HFFc6 (cell line): ENCODE results near the gene ABCC2. TPM values are rescaled to one million over a fixed set of nuclear protein-coding genes. Genes with fewer than 3 reads are reported as not detected.
A peak's percentile ranks its signal among the peaks of the same experiment; 100 is the strongest.

Experiments used
- DNase-seq: peaks from one replicate; pipeline ENCODE4 v3.0.0-alpha.2; 2018
- H3K27ac Mint-ChIP-seq: 2 replicates; pipeline ENCODE4 v1.8.0; 2020; ENCODE audit warnings: mild to moderate bottlenecking, mixed read lengths
- H3K27me3 Mint-ChIP-seq: 2 replicates; pipeline ENCODE4 v1.8.0; 2021; ENCODE audit warnings: mild to moderate bottlenecking, moderate library complexity, mixed read lengths; ENCODE audit not compliant: insufficient read depth
- H3K36me3 Mint-ChIP-seq: 2 replicates; pipeline ENCODE4 v1.8.0; 2021; ENCODE audit warnings: low read depth, mixed read lengths
- H3K4me1 Mint-ChIP-seq: 2 replicates; pipeline ENCODE4 v1.8.0; 2020; ENCODE audit warnings: low read depth, mixed read lengths
- H3K4me3 Mint-ChIP-seq: 2 replicates; pipeline ENCODE4 v1.8.0; 2020; ENCODE audit warnings: mild to moderate bottlenecking, moderate library complexity, mixed read lengths
- H3K9me3 Mint-ChIP-seq: 2 replicates; pipeline ENCODE4 v1.8.0; 2020; ENCODE audit warnings: mild to moderate bottlenecking, mixed read lengths
- CTCF ChIP-seq: fragments of 200-600 bp; sonication (generic); IDR thresholded peaks from 2 replicates; pipeline ENCODE4 v1.5.0; 2021; ENCODE audit warnings: antibody characterized with exemption, mild to moderate bottlenecking
- total RNA-seq, 6 experiments: library from RNA; stranded (reverse); fragmentation: NEBNext Ultra II Directional; extraction: Animal tissue kit (Norgen Biotek cat#: 25700); gene quantifications; 2 replicates in 1 of 6; 3 replicates in 5 of 6; pipeline ENCODE4 v1.2.3, GENCODE V29; 2021

The ABCC2 gene
- total RNA-seq, 6 experiments from 2014 or later: 0.43 to 1.7 (median 1.1) TPM

- Mint-ChIP-seq H3K4me3 (peak overlapping the region; percentile 2), H3K9me3 (no peaks in the 10 kb centered on the region), H3K4me1 (peaks cover 83% of the 10 kb centered on the region), H3K27me3 (no peaks in the 10 kb centered on the region), H3K36me3 (no peaks in the 10 kb centered on the region; the same call in 1 of the 2 replicates), H3K27ac (peak overlapping the region; percentile 89)
- DNase-seq: peak; percentile 86
- TF ChIP-seq CTCF: no peak
These were observed 1.7 kb downstream of the ABCC2 start for GRCh38 chr10:99784016-99784726.

GRCh38 chr10:99784727-99785441 is 2.4 kb downstream of the ABCC2 start:
- Mint-ChIP-seq H3K36me3 (no peaks in the 10 kb centered on the region; the same call in 1 of the 2 replicates), H3K4me3 (peak overlapping the region; percentile 47; the same call in 1 of the 2 replicates), H3K27ac (peak overlapping the region; percentile 89), H3K4me1 (peaks cover 79% of the 10 kb centered on the region), H3K9me3 (no peaks in the 10 kb centered on the region), H3K27me3 (no peaks in the 10 kb centered on the region)
- DNase-seq: no peak
- TF ChIP-seq CTCF: no peak

- TF ChIP-seq CTCF: no peak
- Mint-ChIP-seq H3K27ac (peak overlapping the region; percentile 89), H3K27me3 (no peaks in the 10 kb centered on the region), H3K4me1 (peaks cover 71% of the 10 kb centered on the region), H3K4me3 (peak overlapping the region; percentile 47; the same call in 1 of the 2 replicates), H3K36me3 (no peaks in the 10 kb centered on the region; the same call in 1 of the 2 replicates), H3K9me3 (no peaks in the 10 kb centered on the region)
- DNase-seq: no peak
These were observed 3.2 kb downstream of the ABCC2 start for GRCh38 chr10:99785646-99786045.

GRCh38 chr10:99787311-99787710 is 4.9 kb downstream of the ABCC2 start:
- Mint-ChIP-seq H3K4me1 (peaks cover 55% of the 10 kb centered on the region), H3K27me3 (no peaks in the 10 kb centered on the region), H3K4me3 (no peak overlapping the region), H3K27ac (no peak overlapping the region), H3K36me3 (no peaks in the 10 kb centered on the region; the same call in 1 of the 2 replicates), H3K9me3 (no peaks in the 10 kb centered on the region)
- no peak for TF ChIP-seq CTCF
- no peak for DNase-seq

GRCh38 chr10:99787782-99788445 is 5.5 kb downstream of the ABCC2 start:
- no peak for TF ChIP-seq CTCF
- Mint-ChIP-seq H3K27me3 (no peaks in the 10 kb centered on the region), H3K9me3 (no peaks in the 10 kb centered on the region), H3K36me3 (no peaks in the 10 kb centered on the region; the same call in 1 of the 2 replicates), H3K4me3 (peak overlapping the region; percentile 61), H3K4me1 (peaks cover 49% of the 10 kb centered on the region), H3K27ac (peak overlapping the region; percentile 91)
- DNase-seq: no peak
